B cell (primary cell): ENCODE data around the gene PKP2.

Experiments
- EZH2 ChIP-seq: IDR thresholded peaks from 2 replicates; pipeline ENCODE4 v1.6.1; 2012; ENCODE audit warnings: borderline replicate concordance, low read depth, mild to moderate bottlenecking, moderate library complexity, low read length; ENCODE audit not compliant: insufficient read depth, poor library complexity, severe bottlenecking
- TF ChIP-seq, protein P1 (sequence below): fragments of 200-600 bp; IDR thresholded peaks from one replicate; pipeline ENCODE4 v1.8.0; 2022; ENCODE audit warnings: antibody characterized with exemption, mild to moderate bottlenecking

GRCh38 chr12:32891956-32892355, 4.6 kb downstream of the PKP2 start:
- TF ChIP-seq EZH2: no peak
- TF ChIP-seq, protein P1, sequence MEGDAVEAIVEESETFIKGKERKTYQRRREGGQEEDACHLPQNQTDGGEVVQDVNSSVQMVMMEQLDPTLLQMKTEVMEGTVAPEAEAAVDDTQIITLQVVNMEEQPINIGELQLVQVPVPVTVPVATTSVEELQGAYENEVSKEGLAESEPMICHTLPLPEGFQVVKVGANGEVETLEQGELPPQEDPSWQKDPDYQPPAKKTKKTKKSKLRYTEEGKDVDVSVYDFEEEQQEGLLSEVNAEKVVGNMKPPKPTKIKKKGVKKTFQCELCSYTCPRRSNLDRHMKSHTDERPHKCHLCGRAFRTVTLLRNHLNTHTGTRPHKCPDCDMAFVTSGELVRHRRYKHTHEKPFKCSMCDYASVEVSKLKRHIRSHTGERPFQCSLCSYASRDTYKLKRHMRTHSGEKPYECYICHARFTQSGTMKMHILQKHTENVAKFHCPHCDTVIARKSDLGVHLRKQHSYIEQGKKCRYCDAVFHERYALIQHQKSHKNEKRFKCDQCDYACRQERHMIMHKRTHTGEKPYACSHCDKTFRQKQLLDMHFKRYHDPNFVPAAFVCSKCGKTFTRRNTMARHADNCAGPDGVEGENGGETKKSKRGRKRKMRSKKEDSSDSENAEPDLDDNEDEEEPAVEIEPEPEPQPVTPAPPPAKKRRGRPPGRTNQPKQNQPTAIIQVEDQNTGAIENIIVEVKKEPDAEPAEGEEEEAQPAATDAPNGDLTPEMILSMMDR: no peak
